Left lung (tissue), 10 donors: ENCODE results near the gene TRPV2. TPM values are rescaled to one million over a fixed set of nuclear protein-coding genes. Genes with fewer than 3 reads are reported as not detected.

Experiments
- ATAC-seq: fragments of 200-7000 bp; cut with Tn5 transposase; one replicate; pipeline ENCODE4 v1.9.1; 2020; ENCODE audit warnings: moderate library complexity
- DNase-seq, 4 donors: peaks; one replicate each; pipeline ENCODE4 v3.0.0-alpha.2; 2013 to 2020
- H3K27ac ChIP-seq, 2 donors: fragments of 200-600 bp; sonication (generic) in 1 of 2; one replicate each; pipeline versions ENCODE4 v1.5.0 to v1.8.0; 2020 to 2021
- H3K27me3 ChIP-seq, 2 donors: fragments of 200-600 bp; sonication (generic) in 1 of 2; one replicate each; pipeline versions ENCODE4 v1.5.0 to v1.8.0; 2020 to 2021
- H3K36me3 ChIP-seq, 2 donors: fragments of 200-600 bp; sonication (generic) in 1 of 2; one replicate each; pipeline versions ENCODE4 v1.5.0 to v1.8.0; 2020 to 2021
- H3K4me1 ChIP-seq, 2 donors: fragments of 200-600 bp; one replicate each; pipeline ENCODE4 v1.8.0; 2021
- H3K4me3 ChIP-seq, 2 donors: fragments of 200-600 bp; sonication (generic) in 1 of 2; one replicate each; pipeline versions ENCODE4 v1.5.0 to v1.8.0; 2020 to 2021; ENCODE audit warnings: mild to moderate bottlenecking in 1 of 2
- H3K9me3 ChIP-seq, 2 donors: fragments of 200-600 bp; sonication (generic) in 1 of 2; one replicate each; pipeline versions ENCODE4 v1.5.0 to v1.8.0; 2020 to 2021
- CTCF ChIP-seq, 2 donors: fragments of 200-600 bp; sonication (generic) in 1 of 2; IDR thresholded peaks; one replicate each; pipeline versions ENCODE4 v1.5.0 to v1.8.0; 2021; ENCODE audit warnings: antibody characterized with exemption in 2 of 2
- intact Hi-C, 2 donors: fragments of 100-400 bp; cut with DNase I; formaldehyde crosslinking; loops; one replicate each; pipeline versions ENCODE4 v1.11.2 to v1.14.2; 2022
- polyA plus RNA-seq, 6 donors: library from polyadenylated mRNA; unstranded; fragments of 120-200 nt; gene quantifications; one replicate each; pipeline ENCODE4 v1.2.1, GENCODE V29; 2013; ENCODE audit not compliant: insufficient read length in 6 of 6
- total RNA-seq, 2 donors: library from RNA; stranded (reverse); fragmentation: NEBNext Ultra II Directional; extraction: Animal tissue kit (Norgen Biotek cat#: 25700); gene quantifications; one replicate each; pipeline ENCODE4 v1.2.1, GENCODE V29; 2021
- donor health status: DM: no; HTN: yes; CAD: no.
- donor health status: DM: no; HTN: no; CAD: no.

TRPV2 gene
- total and polyA plus RNA-seq, 8 donors: 9.2 to 97.7 (median 12.2) TPM

- Histone ChIP-seq H3K27me3 (no peaks in the 10 kb centered on the region), H3K4me3 (no peak overlapping the region), H3K36me3 (peaks cover 0 to 14% of the 10 kb centered on the region in 2 donors), H3K9me3 (no peaks in the 10 kb centered on the region), H3K27ac (no peak overlapping the region), H3K4me1 (peaks cover 0 to 2% of the 10 kb centered on the region in 2 donors)
- no peak for DNase-seq
- TF ChIP-seq CTCF (IDR thresholded peaks at IDR 0.05): no peak
- intact Hi-C loops: loop anchor here in 1 of 2 donors (10.0 kb wide), 1 partner anchor 65 kb away; no protein-coding TSS in a partner anchor
- ATAC-seq: peak; percentile 13
Measured at GRCh38 chr17:16459855-16460550, 44.6 kb downstream of the TRPV2 start.

DNA sequence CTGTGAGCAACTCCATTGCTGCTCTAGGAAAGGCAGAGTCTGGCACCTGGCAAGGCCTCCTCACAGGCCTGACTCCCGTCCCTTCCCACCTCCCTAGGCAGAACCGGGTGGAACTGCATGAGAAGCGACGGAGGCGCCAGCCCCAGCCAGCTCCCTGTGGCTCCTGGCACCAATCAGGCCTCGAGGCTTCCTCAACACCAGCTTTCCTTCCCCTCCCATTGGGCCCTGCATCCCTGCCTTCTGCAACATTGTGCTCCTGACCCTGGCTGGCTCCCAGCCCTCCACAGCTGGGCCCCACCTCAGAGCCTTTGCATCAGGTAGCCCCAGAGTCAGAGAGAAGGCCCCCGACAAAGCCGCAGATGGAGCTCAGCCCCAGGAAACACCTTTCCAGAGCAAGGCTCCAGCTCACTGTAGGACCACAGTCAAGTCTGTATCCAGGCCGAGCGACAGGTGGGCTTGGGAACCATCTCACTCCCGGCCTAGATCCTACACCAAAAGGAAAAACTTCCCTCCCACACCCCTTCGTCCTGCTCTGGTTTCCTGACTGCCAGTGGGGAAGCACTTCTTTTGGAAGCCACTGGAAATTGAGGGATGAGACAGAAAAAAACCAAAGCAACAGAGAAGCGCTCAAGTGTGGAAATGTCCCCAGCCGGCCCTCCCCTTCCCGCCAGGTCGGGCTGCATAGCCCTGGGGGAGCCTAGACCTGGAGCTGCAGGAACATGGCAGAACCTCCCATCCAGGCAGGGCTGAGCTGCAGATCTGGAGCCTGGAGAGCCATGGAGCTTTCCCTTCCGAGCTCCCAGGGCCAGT is 45.6 kb downstream of the TRPV2 start:
- peaks cover 0 to 2% of the 10 kb centered on the region in 2 donors for H3K4me1 ChIP-seq
- DNase-seq (no peak), ATAC-seq (no peak)
- TF ChIP-seq CTCF (IDR thresholded peaks at IDR 0.05): no peak
- intact Hi-C loops: no loop called here
- H3K4me3 ChIP-seq: no peak overlapping the region
- H3K36me3 ChIP-seq: peaks cover 0 to 14% of the 10 kb centered on the region in 2 donors
- no peaks in the 10 kb centered on the region for H3K9me3 ChIP-seq
- no peak overlapping the region for H3K27ac ChIP-seq
- H3K27me3 ChIP-seq: no peaks in the 10 kb centered on the region

DNA sequence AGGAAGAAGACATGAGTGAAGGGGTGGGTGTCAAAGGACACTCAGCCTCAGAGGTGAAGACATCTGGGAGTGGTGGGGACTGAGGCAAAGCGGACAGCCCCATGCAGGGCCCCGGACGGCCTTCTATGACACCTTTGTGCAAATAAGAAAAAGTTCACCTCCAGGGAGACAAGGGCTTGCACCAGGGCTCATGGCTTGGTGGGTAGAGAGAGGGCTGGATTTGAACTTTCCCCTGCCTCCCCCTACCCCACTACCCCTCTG is 46.2 kb downstream of the TRPV2 start:
- DNase-seq (no peak), ATAC-seq (no peak)
- H3K4me1 ChIP-seq: peaks cover 0 to 2% of the 10 kb centered on the region in 2 donors
- no peak for TF ChIP-seq CTCF (IDR thresholded peaks at IDR 0.05)
- H3K9me3 ChIP-seq: no peaks in the 10 kb centered on the region
- peaks cover 0 to 14% of the 10 kb centered on the region in 2 donors for H3K36me3 ChIP-seq
- H3K27me3 ChIP-seq: no peaks in the 10 kb centered on the region
- H3K4me3 ChIP-seq: no peak overlapping the region
- no peak overlapping the region for H3K27ac ChIP-seq
- intact Hi-C loops: no loop called here

- no peak for TF ChIP-seq CTCF (IDR thresholded peaks at IDR 0.05)
- intact Hi-C loops: no loop called here
- Histone ChIP-seq H3K4me3 (no peak overlapping the region), H3K27me3 (no peaks in the 10 kb centered on the region), H3K4me1 (peaks cover 0 to 2% of the 10 kb centered on the region in 2 donors), H3K36me3 (peaks cover 0 to 14% of the 10 kb centered on the region in 2 donors), H3K9me3 (no peaks in the 10 kb centered on the region), H3K27ac (no peak overlapping the region)
- no peak for ATAC-seq
- no peak for DNase-seq
Measured at GRCh38 chr17:16462070-16462864, 46.9 kb downstream of the TRPV2 start.
